ENCODE data around the gene C11orf24.
"Not testable (repeated sequence)": the region's sequence is repeated elsewhere in the genome, so short reads cannot be mapped to it uniquely, and the experiment has no call there.

C11orf24 gene

GRCh38 chr11:68251765-68252164, 20.0 kb downstream of the C11orf24 start:
- DNase-seq (ENCODE audit: low read depth in 2 of 2) = no peak

- DNase-seq (ENCODE audit: low read depth in 2 of 2) = not testable (repeated sequence)
Measured at GRCh38 chr11:68244912-68245311, 26.9 kb downstream of the C11orf24 start.

DNA sequence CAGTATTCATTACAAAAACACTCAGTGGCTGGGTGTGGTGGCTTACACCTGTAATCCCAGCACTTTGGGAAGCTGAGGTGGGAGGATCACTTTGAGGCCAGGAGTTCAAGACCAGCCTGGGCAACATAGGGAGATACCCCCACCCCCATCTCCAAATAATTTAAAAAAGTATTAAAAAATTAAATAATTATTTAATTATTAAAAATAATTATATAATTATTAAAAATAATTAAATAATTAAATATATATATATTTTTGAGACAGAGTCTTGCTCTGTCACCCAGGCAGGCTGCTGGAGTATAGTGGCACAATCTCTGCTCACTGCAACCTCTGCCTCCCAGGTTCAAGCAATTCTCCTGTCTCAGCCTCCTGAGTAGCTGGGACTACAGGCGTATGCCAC, 27.9 kb downstream of the C11orf24 start:
- not testable (repeated sequence) for DNase-seq (ENCODE audit: low read depth in 2 of 2)

GRCh38 chr11:68242616-68243015, 29.2 kb downstream of the C11orf24 start:
- no peak for DNase-seq (ENCODE audit: low read depth in 2 of 2)

DNA sequence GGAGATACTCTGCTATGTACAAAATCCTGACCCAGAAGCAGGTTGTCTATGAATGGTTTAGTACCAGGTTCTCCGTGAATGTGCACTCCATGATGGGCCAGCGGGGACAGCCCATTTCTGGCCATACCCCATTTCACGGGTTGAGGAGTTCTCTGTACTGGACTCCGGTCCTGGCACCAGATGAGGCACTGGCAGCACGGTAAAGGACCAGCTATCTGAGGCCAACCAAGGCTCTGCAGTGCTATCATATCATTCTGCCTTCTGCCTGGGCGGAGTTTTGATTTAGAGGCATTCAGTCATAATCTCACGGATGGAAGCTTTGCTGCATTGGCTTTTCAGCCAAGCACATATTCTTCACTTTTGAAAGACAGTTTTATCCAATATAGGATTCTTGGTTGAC, 40.2 kb downstream of the C11orf24 start:
- no peak for DNase-seq (ENCODE audit: low read depth in 2 of 2)

DNA sequence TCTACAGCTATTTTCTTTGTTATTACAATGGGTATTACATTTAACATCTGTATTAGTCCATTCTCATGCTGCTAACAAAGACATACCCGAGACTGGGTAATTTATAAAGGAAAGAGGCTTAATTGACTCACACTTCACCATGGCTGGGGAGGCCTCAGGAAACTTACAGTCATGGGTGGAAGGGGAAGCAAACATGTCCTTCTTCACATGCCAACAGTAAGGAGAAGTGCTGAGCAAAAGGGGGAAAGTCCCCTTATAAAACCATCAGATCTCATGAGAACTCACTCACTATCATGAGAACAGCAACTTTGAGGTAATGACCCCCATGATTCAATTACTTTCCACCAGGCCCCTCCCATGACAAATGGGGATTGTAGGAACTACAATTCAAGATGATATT, 42.2 kb downstream of the C11orf24 start:
- no peak for DNase-seq (ENCODE audit: low read depth in 2 of 2)

GRCh38 chr11:68226421-68226820, 45.4 kb downstream of the C11orf24 start:
- DNase-seq (ENCODE audit: low read depth in 2 of 2) = no peak

GRCh38 chr11:68224606-68225005, 47.2 kb downstream of the C11orf24 start:
- no peak for DNase-seq (ENCODE audit: low read depth in 2 of 2)

DNA sequence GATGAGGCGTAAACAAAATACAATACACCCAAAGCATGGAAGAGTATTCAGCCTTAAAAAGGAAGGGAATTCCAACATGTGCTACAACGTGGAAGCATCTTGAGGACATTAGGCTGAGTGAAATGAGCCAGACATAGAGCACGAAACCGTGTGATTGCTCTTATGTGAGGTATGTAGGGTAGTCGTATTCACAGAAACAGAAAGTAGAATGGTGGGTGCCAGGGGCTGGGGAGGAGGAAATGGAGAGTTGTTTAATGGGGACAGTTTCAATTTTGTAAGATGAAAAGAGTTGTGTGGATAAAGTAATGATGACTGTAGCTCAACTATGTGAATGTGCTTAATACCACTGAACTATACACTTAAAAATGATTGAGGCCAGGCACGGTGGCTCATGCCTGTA, 48.5 kb downstream of the C11orf24 start:
- DNase-seq (ENCODE audit: low read depth in 2 of 2) = no peak

- no peak for DNase-seq (ENCODE audit: low read depth in 2 of 2)
Measured at GRCh38 chr11:68221406-68221805, 50.4 kb downstream of the C11orf24 start.

- no peak for DNase-seq (ENCODE audit: low read depth in 2 of 2)
Measured at GRCh38 chr11:68216171-68216938, 55.4 kb downstream of the C11orf24 start.

GRCh38 chr11:68215524-68216170, 56.1 kb downstream of the C11orf24 start:
- DNase-seq (ENCODE audit: low read depth in 2 of 2) = no peak

DNA sequence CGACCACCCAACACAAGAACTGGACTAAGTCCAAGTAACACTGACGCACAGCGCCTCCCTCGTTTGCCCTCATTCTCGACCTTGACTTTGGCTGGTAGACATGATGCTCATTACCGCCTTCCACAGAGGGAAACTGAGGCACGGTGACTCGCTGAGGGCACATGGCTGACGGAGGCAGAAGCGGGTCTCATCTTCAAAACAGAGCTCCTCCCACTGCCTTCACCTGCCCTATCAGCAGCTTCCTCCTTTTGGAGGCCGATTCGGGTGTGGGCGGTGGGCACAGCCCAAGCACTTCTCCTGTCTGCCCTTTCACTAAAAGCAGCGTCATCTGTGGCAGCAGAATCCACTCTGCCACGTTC, 56.7 kb downstream of the C11orf24 start:
- peak in 1 of 2 donors; percentile 11 for DNase-seq (ENCODE audit: low read depth in 2 of 2)

- DNase-seq (ENCODE audit: low read depth in 2 of 2) = no peak
Measured at GRCh38 chr11:68214173-68215086, 57.3 kb downstream of the C11orf24 start.

GRCh38 chr11:68213555-68214172, 58.1 kb downstream of the C11orf24 start:
- peak; percentile 55 to 74 for DNase-seq (ENCODE audit: low read depth in 2 of 2)

- DNase-seq (ENCODE audit: low read depth in 2 of 2) = no peak
Measured at GRCh38 chr11:68213135-68213515, 58.6 kb downstream of the C11orf24 start, which contains the start of gene KMT5B. TSS of gene KMT5B (minus strand) at chr11:68213296. CDS start at chr11:68190076, 23,220 bp downstream.

DNA sequence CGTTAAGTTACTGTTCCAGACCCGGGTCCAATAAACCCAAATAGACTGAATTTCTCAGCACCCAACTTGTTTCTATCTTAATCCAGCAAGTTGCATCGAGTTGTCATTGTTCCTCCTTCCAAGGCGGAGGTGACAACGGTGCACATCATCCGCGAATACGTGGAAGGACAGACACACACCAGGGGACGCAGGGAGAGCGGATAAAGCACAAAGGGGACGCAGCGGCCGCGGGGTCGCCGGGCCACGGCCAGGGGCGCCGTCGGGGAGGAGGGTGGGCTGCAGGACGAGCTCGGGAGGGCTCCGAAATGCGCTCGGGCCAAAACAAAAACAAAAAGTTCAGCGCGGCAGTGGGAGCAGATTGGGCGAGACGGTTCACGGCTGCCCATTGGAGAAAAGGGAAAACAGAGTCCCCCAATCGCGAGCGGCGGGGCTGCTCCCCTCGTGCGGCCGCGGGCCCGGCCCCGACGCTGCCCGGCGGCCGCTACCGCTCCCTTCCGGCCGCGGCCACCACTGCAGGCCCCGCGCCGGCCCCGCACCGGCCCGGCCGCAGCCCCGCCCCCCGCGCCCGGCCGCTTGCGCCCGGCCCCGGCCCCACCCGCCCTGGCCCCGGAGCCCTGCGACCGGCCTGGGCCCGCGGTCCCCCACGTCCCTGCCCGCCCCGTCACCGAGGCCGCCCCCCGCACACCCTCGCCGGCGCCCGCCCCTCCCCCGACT, 59.2 kb downstream of the C11orf24 start:
- peak; percentile 25 to 39 for DNase-seq (ENCODE audit: low read depth in 2 of 2)

DNA sequence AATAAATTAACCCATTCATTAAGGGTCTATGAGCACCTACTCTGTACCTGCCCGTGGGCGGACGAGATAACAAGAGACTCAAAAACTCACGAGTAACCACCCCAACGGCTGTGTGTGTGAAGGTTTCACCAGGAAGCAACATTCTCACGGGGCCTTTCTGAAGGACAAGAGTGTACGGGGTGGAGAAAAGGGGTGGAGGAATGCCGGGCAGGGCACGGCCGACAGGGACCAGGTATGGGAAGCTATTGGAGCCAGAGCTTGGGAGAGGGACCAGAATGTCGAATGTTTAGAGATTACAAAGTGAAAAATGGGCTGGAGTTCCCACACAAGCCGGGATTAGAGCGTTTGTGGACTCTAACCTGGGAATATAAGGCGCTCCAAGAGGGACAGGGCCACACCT, 60.2 kb downstream of the C11orf24 start:
- no peak for DNase-seq (ENCODE audit: low read depth in 2 of 2)
